A673 (cell line): ENCODE data around the gene HNRNPD.

Experiments used
- EZH2 ChIP-seq: fragments of 200-600 bp; sonication (generic); IDR thresholded peaks from 2 replicates; pipeline ENCODE4 v1.6.1; 2017; ENCODE audit warnings: borderline replicate concordance, low read depth, mild to moderate bottlenecking, mixed read lengths, antibody characterized with exemption, low read length; ENCODE audit not compliant: poor library complexity, severe bottlenecking
- TF ChIP-seq, protein P1 (sequence below): fragments of 300-800, 200-600 bp; sonication (generic); conservative IDR thresholded peaks from 2 replicates; pipeline ENCODE4 v1.5.1; 2017; ENCODE audit warnings: low read depth, mild to moderate bottlenecking, antibody characterized with exemption, low read length, moderate library complexity, mixed read lengths

DNA sequence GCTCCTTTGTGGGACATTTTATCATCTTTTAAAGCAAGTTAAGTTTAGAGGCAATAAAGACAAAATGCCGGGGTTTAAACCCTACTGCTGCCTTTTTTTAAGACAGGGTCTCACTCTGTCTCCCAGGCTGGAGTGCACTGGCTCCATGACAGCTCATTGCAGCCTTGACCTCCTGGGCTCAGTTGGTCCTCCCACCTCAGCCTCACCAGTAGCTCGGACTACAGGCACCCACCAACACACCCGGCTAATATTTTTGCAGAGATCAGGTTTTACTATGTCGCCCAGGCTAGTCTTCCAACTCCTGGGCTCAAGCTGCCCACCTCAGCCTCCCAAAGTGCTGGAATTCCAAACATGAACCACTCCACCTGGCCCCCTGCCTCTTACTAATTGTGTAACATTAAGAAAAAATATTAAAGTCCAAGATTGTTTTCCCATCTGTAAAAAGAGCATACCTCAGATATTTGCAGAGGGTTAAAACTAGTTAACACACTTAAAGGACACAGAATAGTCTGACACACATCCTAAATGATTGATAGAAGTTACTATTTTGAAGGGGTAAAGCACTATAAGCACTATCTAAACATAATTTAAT, 9.8 kb downstream of the HNRNPD start:
- TF ChIP-seq, protein P1, sequence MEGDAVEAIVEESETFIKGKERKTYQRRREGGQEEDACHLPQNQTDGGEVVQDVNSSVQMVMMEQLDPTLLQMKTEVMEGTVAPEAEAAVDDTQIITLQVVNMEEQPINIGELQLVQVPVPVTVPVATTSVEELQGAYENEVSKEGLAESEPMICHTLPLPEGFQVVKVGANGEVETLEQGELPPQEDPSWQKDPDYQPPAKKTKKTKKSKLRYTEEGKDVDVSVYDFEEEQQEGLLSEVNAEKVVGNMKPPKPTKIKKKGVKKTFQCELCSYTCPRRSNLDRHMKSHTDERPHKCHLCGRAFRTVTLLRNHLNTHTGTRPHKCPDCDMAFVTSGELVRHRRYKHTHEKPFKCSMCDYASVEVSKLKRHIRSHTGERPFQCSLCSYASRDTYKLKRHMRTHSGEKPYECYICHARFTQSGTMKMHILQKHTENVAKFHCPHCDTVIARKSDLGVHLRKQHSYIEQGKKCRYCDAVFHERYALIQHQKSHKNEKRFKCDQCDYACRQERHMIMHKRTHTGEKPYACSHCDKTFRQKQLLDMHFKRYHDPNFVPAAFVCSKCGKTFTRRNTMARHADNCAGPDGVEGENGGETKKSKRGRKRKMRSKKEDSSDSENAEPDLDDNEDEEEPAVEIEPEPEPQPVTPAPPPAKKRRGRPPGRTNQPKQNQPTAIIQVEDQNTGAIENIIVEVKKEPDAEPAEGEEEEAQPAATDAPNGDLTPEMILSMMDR, result no peak
- TF ChIP-seq EZH2, result no peak
